ENCODE results near the gene CORO7.

Gene CORO7

GRCh38 chr16:4306470-4307214 is 109.8 kb downstream of the CORO7 start:
- no peaks in the 10 kb centered on the region for H3K9me3 ChIP-seq (ENCODE audit: severe bottlenecking)
- peak overlapping the region; percentile 85 for H3K27ac ChIP-seq
- no peak overlapping the region for H3K4me3 ChIP-seq (ENCODE audit: low read depth, low read length)
- DNase-seq = peak; percentile 83
- TF ChIP-seq CTCF (IDR thresholded peaks at IDR 0.05; ENCODE audit: low read depth, low read length) = no peak
- H3K27me3 ChIP-seq (ENCODE audit: insufficient read depth, low read depth, severe bottlenecking) = no peaks in the 10 kb centered on the region
- no peaks in the 10 kb centered on the region for H3K36me3 ChIP-seq
